IMR-90 (cell line): ENCODE measurements around the gene BRD3. TPM values are rescaled to one million over a fixed set of nuclear protein-coding genes. Genes with fewer than 3 reads are reported as not detected.

Experiments used
- ATAC-seq: fragments of 200-7000 bp; cut with Tn5 transposase; 2 replicates; pipeline ENCODE4 v1.9.1; 2020; ENCODE audit warnings: low read depth, mild to moderate bottlenecking, moderate library complexity
- BruUV-seq: library from RNA; stranded (reverse); fragments of 400-500 nt; replicated peaks from 2 replicates; lab custom pipeline; 2021; lab: Mats Ljungman, UMichigan
- CTCF ChIA-PET: fragments of 300-600 bp; formaldehyde crosslinking; extraction: SDS; loops from one replicate; lab custom pipeline; 2021; ENCODE audit warnings: antibody characterized with exemption; lab: Yijun Ruan, JAX
- POLR2A ChIA-PET: fragments of 300-600 bp; sonication (Branson Sonifier 250); formaldehyde crosslinking; loops from one replicate; lab custom pipeline; 2022; ENCODE audit warnings: antibody characterized with exemption; ENCODE audit not compliant: unreplicated experiment; lab: Charles Lee
- DNase-seq: peaks from one replicate; pipeline ENCODE4 v3.0.0; 2013
- H2AFZ ChIP-seq: replicated peaks from 2 replicates; pipeline ENCODE3; 2013; ENCODE audit warnings: low read length, mild to moderate bottlenecking; ENCODE audit not compliant: poor library complexity
- H2AK5ac ChIP-seq: 2 replicates; pipeline ENCODE4 v1.6.1; 2013; ENCODE audit warnings: low read depth, low read length, inconsistent platforms
- H2AK9ac ChIP-seq: replicated peaks from 2 replicates; pipeline ENCODE3; 2013; ENCODE audit warnings: mild to moderate bottlenecking, low read depth, low read length, moderate library complexity; ENCODE audit not compliant: poor library complexity
- H2BK120ac ChIP-seq: 2 replicates; pipeline ENCODE4 v1.6.1; 2013; ENCODE audit warnings: low read depth, low read length, inconsistent platforms
- H2BK15ac ChIP-seq: 3 replicates; pipeline ENCODE4 v1.6.1; 2013; ENCODE audit warnings: low read depth, low read length, inconsistent platforms
- H2BK20ac ChIP-seq: 2 replicates; pipeline ENCODE4 v1.6.1; 2013; ENCODE audit warnings: low read depth, mild to moderate bottlenecking, inconsistent platforms, low read length, moderate library complexity
- H2BK5ac ChIP-seq: 2 replicates; pipeline ENCODE4 v1.6.1; 2013; ENCODE audit warnings: mild to moderate bottlenecking, low read depth, low read length, inconsistent platforms; ENCODE audit not compliant: poor library complexity, severe bottlenecking
- H3K14ac ChIP-seq: replicated peaks from 2 replicates; pipeline ENCODE4 v1.6.1; 2013; ENCODE audit warnings: low read depth, low read length, inconsistent platforms
- H3K18ac ChIP-seq: 2 replicates; pipeline ENCODE4 v1.6.1; 2013; ENCODE audit warnings: low read depth, low read length, control low read depth
- H3K23ac ChIP-seq: 2 replicates; pipeline ENCODE4 v1.6.1; 2013; ENCODE audit warnings: low read depth, low read length, inconsistent platforms
- H3K27ac ChIP-seq: 2 replicates; pipeline ENCODE4 v1.5.1; 2013; ENCODE audit warnings: mild to moderate bottlenecking, control low read depth, low read length; ENCODE audit not compliant: insufficient read depth
- H3K27me3 ChIP-seq: 2 replicates; pipeline ENCODE4 v1.6.1; 2013; ENCODE audit warnings: low read length; ENCODE audit not compliant: control insufficient read depth, insufficient read depth
- H3K36me3 ChIP-seq: 2 replicates; pipeline ENCODE4 v1.6.1; 2013; ENCODE audit warnings: low read length, mixed read lengths; ENCODE audit not compliant: control insufficient read depth, insufficient read depth
- H3K4ac ChIP-seq: 2 replicates; pipeline ENCODE4 v1.6.1; 2013; ENCODE audit warnings: low read depth, low read length, inconsistent platforms
- H3K4me1 ChIP-seq: 2 replicates; pipeline ENCODE4 v1.6.1; 2013; ENCODE audit warnings: low read length, mixed read lengths; ENCODE audit not compliant: control insufficient read depth, insufficient read depth
- H3K4me2 ChIP-seq: 2 replicates; pipeline ENCODE4 v1.6.1; 2013; ENCODE audit warnings: low read depth, mild to moderate bottlenecking, control low read depth, low read length, moderate library complexity
- H3K4me3 ChIP-seq: 2 replicates; pipeline ENCODE4 v1.5.1; 2013; ENCODE audit warnings: low read depth, mild to moderate bottlenecking, control low read depth, low read length, moderate library complexity; ENCODE audit not compliant: insufficient read depth
- H3K56ac ChIP-seq: 2 replicates; pipeline ENCODE4 v1.6.1; 2013; ENCODE audit warnings: low read length, inconsistent platforms; ENCODE audit not compliant: insufficient read depth; ENCODE audit errors: extremely low read depth
- H3K79me1 ChIP-seq, 2 experiments: 2 replicates each; pipeline ENCODE4 v1.6.1; 2013; ENCODE audit warnings: low read length in 2 of 2, inconsistent platforms in 1 of 2, low read depth in 1 of 2
- H3K9ac ChIP-seq: 2 replicates; pipeline ENCODE4 v1.6.1; 2013; ENCODE audit warnings: low read depth, low read length, control low read depth
- H3K9me1 ChIP-seq: 2 replicates; pipeline ENCODE4 v1.6.1; 2013; ENCODE audit warnings: low read length, inconsistent platforms; ENCODE audit not compliant: insufficient read depth
- H3K9me3 ChIP-seq: 2 replicates; pipeline ENCODE4 v1.6.1; 2013; ENCODE audit warnings: low read length; ENCODE audit not compliant: control insufficient read depth, insufficient read depth
- H4K20me1 ChIP-seq: 2 replicates; pipeline ENCODE4 v1.6.1; 2013; ENCODE audit warnings: low read length, inconsistent platforms; ENCODE audit not compliant: insufficient read depth
- H4K5ac ChIP-seq: 2 replicates; pipeline ENCODE4 v1.6.1; 2013; ENCODE audit warnings: mild to moderate bottlenecking, low read depth, low read length, control low read depth
- H4K8ac ChIP-seq, 2 experiments: 2 replicates each; pipeline ENCODE4 v1.6.1; 2013; ENCODE audit warnings: low read depth in 2 of 2, low read length in 2 of 2, control low read depth in 1 of 2, inconsistent platforms in 1 of 2
- H4K91ac ChIP-seq: 2 replicates; pipeline ENCODE4 v1.6.1; 2013; ENCODE audit warnings: low read depth, low read length, inconsistent platforms; ENCODE audit not compliant: insufficient read depth
- CHD1 ChIP-seq: IDR thresholded peaks from 2 replicates; pipeline ENCODE4 v1.6.1; 2012; ENCODE audit warnings: low read depth, low read length, improper control_type of control experiment
- MAZ ChIP-seq: IDR thresholded peaks from 2 replicates; pipeline ENCODE4 v1.6.1; 2012; ENCODE audit warnings: low read depth, mild to moderate bottlenecking, low read length, improper control_type of control experiment, moderate library complexity, borderline replicate concordance
- NFE2L2 ChIP-seq: fragments of 150-350 bp; IDR thresholded peaks from 2 replicates; pipeline ENCODE4 v1.6.1; 2016; ENCODE audit warnings: low read depth, mild to moderate bottlenecking, low read length
- RAD21 ChIP-seq: IDR thresholded peaks from 2 replicates; pipeline ENCODE4 v1.6.1; 2012; ENCODE audit warnings: low read length, improper control_type of control experiment
- RCOR1 ChIP-seq: IDR thresholded peaks from 2 replicates; pipeline ENCODE4 v1.6.1; 2012; ENCODE audit warnings: mild to moderate bottlenecking, low read length, improper control_type of control experiment; ENCODE audit not compliant: insufficient replicate concordance
- SMC3 ChIP-seq: fragments of 150-350 bp; IDR thresholded peaks from 2 replicates; pipeline ENCODE4 v1.6.1; 2016; ENCODE audit warnings: low read depth, mild to moderate bottlenecking, antibody characterized with exemption, low read length, moderate library complexity
- WGBS, 2 experiments: methylation state at CpG; one replicate each; pipeline versions ENCODE4 v1.1.5 to v1.1.7; 2013; ENCODE audit warnings: missing lambda C conversion rate in 2 of 2; ENCODE audit not compliant: insufficient read length in 1 of 2; ENCODE audit errors: extremely low coverage in 2 of 2; 5-methylcytosine and 5-hydroxymethylcytosine counted together
- dilution Hi-C: fragments of 300-500 bp; cut with HindIII; formaldehyde crosslinking; loops from one replicate; pipeline ENCODE4 v1.14.3; 2018; ENCODE audit warnings: low sequenced_read_pairs; ENCODE audit not compliant: unreplicated experiment
- in situ Hi-C: fragments of 300-500 bp; cut with MboI; formaldehyde crosslinking; loops from 3 replicates; pipeline ENCODE4 v1.14.3; 2019; ENCODE audit warnings: low sequenced_read_pairs, inconsistent platforms, mixed read lengths
- intact Hi-C: fragments of 100-400 bp; cut with micrococcal nuclease; formaldehyde crosslinking; loops from 2 replicates; pipeline ENCODE4 v1.10.0; 2022
- polyA plus RNA-seq, 3 experiments: library from polyadenylated mRNA; depleted of rRNA; stranded (reverse); fragments of >200 nt; gene quantifications; 2 replicates each; pipeline ENCODE4 v1.2.3, GENCODE V29; 2012; ENCODE audit warnings: low replicate concordance in 1 of 3
- total RNA-seq: library from RNA; depleted of rRNA; stranded (reverse); fragments of >200 nt; gene quantifications from 2 replicates; pipeline ENCODE4 v1.2.3, GENCODE V29; 2012
- TF ChIP-seq, protein P1 (sequence below): fragments of 150-350 bp; IDR thresholded peaks from 2 replicates; pipeline ENCODE4 v1.6.1; 2017; ENCODE audit warnings: mild to moderate bottlenecking, antibody characterized with exemption, low read length, low read depth

BRD3 gene
- total and polyA plus RNA-seq, 2 of the 4 experiments (the other 2 are of a cell fraction) = 2.2 to 7.1 TPM

DNA sequence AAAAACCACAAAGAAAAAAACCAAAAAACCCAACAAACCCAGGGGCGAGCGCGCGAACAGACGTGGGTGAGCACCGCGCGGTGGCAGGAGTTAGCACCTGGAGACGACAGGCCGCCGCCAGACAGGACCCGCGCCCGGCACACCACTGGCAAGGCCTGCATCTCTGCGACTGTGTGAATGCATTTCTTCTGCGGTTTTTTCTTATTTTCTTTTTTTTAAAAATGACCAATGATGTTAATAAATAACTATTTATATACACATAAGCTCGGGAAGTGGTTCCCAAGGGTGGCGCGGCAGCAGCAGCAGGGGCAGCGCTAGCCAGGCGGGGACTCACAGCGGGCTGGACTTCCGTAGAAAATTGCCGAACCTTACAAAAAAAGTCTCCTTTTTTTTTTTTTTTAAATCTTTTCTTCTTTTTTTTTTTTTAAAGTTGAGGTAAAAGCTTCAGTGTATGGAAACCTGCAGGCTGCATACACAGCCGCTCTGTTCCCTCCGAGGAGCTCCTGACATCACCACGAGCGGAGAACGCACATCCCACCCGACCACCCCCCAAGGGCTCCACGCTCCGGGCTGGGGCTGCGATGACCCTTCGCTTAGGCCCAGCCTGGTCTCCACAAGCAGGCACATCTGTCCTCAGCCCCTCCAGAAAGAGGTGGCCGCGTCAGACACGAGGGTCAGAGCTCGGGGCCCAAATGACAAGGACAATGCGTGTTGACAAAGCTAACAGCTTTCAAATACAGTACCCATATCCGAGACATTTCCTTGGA lies 35.2 kb downstream of the BRD3 start:
- no peak overlapping the region for H3K18ac ChIP-seq
- no peak overlapping the region for H4K8ac ChIP-seq
- ATAC-seq (no peak), DNase-seq (no peak)
- no peak overlapping the region for H2BK120ac ChIP-seq
- ChIA-PET CTCF (interaction anchor here (0.6 kb wide), 1 partner anchor 15 kb away, joined by 3 read pairs; no protein-coding TSS in a partner anchor), POLR2A (interaction anchor here (0.6 kb wide), 2 partner anchors 103 to 679 kb away, joined by 3 read pairs; partner anchors contain the start of gene WDR5)
- no TSS peak for BruUV-seq
- no peaks in the 10 kb centered on the region for H3K4me1 ChIP-seq
- no peaks in the 10 kb centered on the region for H3K27me3 ChIP-seq
- in situ Hi-C loops (no loop called here), intact Hi-C loops (no loop called here), dilution Hi-C loops (no loop called here)
- H4K20me1 ChIP-seq = no peaks in the 10 kb centered on the region; the same call in 1 of the 2 replicates
- H3K9me3 ChIP-seq = no peaks in the 10 kb centered on the region
- H3K4ac ChIP-seq = no peak overlapping the region
- no peak overlapping the region for H3K14ac ChIP-seq
- no peak overlapping the region for H3K9ac ChIP-seq
- H4K91ac ChIP-seq = no peak overlapping the region
- WGBS, 2 experiments = 94% methylated on average over 14 of the region's 40 CpGs; no CpG with 5 or more reads in 1 of the 2 experiments
- H2AK9ac ChIP-seq = no peak overlapping the region
- H2BK15ac ChIP-seq = no peak overlapping the region
- H3K4me2 ChIP-seq = no peak overlapping the region
- H3K23ac ChIP-seq = no peak overlapping the region
- H3K36me3 ChIP-seq = peaks cover 58% of the 10 kb centered on the region
- H3K9me1 ChIP-seq = no peaks in the 10 kb centered on the region
- no peak overlapping the region for H2AFZ ChIP-seq
- H2BK5ac ChIP-seq = no peak overlapping the region
- H4K5ac ChIP-seq = no peak overlapping the region
- H3K79me1 ChIP-seq = peaks cover 0 to 2% of the 10 kb centered on the region in 2 experiments; a peak in 2 of 4 replicates
- no peak overlapping the region for H2AK5ac ChIP-seq
- no peak overlapping the region for H3K4me3 ChIP-seq
- no peak overlapping the region for H2BK20ac ChIP-seq
- no peak for TF ChIP-seq CHD1
- TF ChIP-seq MAZ = no peak
- TF ChIP-seq RCOR1 = no peak
- no peak for TF ChIP-seq NFE2L2
- TF ChIP-seq RAD21 = no peak
- TF ChIP-seq SMC3 = no peak
- TF ChIP-seq, protein P1, sequence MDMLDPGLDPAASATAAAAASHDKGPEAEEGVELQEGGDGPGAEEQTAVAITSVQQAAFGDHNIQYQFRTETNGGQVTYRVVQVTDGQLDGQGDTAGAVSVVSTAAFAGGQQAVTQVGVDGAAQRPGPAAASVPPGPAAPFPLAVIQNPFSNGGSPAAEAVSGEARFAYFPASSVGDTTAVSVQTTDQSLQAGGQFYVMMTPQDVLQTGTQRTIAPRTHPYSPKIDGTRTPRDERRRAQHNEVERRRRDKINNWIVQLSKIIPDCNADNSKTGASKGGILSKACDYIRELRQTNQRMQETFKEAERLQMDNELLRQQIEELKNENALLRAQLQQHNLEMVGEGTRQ = no peak
- H3K27ac ChIP-seq = no peak overlapping the region
- no peak overlapping the region for H3K56ac ChIP-seq
